ENCODE measurements around the gene JPH3. TPM values are rescaled to one million over a fixed set of nuclear protein-coding genes. Genes with fewer than 3 reads are reported as not detected.

JPH3 gene
- total and polyA plus RNA-seq, 3 experiments from 2014 or later: not detected

- ChIA-PET POLR2A (interaction anchor here (0.9 kb wide), 1 partner anchor 253 kb away, joined by 4 read pairs; the partner anchor contains the start of gene FBXO31), CTCF (interaction anchor here (0.7 to 3.6 kb wide), 37 partner anchors 9 to 320 kb away, joined by 3 to 30 read pairs (median 4); partner anchors contain the start of genes C16orf95, FBXO31 and KLHDC4)
- Mint-ChIP-seq H3K36me3 (peaks cover 0 to 1% (median 0%) of the 10 kb centered on the region in 3 donors), H3K9me3 (peaks cover 0 to 2% (median 0%) of the 10 kb centered on the region in 5 donors), H3K27me3 (peaks cover 3 to 7% of the 10 kb centered on the region in 2 donors), H3K4me3 (peak overlapping the region in 4 of 7 donors; percentile 20 to 89 (median 58)), H3K4me1 (peaks cover 9 to 19% (median 15%) of the 10 kb centered on the region in 3 donors), H3K27ac (peak overlapping the region in 4 of 8 donors; percentile 81 to 88 (median 82))
- Histone ChIP-seq H3K27ac (ENCODE audit: low read depth, low read length) (no peak overlapping the region), H3K27me3 (ENCODE audit: insufficient read depth, low read length, poor library complexity, severe bottlenecking) (no peaks in the 10 kb centered on the region), H3K4me1 (ENCODE audit: insufficient read depth, low read length) (peaks cover 18% of the 10 kb centered on the region), H3K36me3 (ENCODE audit: insufficient read depth, low read length) (no peaks in the 10 kb centered on the region), H3K9me3 (ENCODE audit: low read length) (no peaks in the 10 kb centered on the region), H3K4me3 (ENCODE audit: low read length) (no peak overlapping the region)
- no peak for DNase-seq
Observed at GRCh38 chr16:87636741-87637140, 34.4 kb downstream of the JPH3 start.

- DNase-seq: no peak
- Histone ChIP-seq H3K4me3 (ENCODE audit: low read length) (no peak overlapping the region), H3K27ac (ENCODE audit: low read depth, low read length) (no peak overlapping the region), H3K9me3 (ENCODE audit: low read length) (no peaks in the 10 kb centered on the region), H3K36me3 (ENCODE audit: insufficient read depth, low read length) (no peaks in the 10 kb centered on the region), H3K27me3 (ENCODE audit: insufficient read depth, low read length, poor library complexity, severe bottlenecking) (no peaks in the 10 kb centered on the region), H3K4me1 (ENCODE audit: insufficient read depth, low read length) (peaks cover 18% of the 10 kb centered on the region)
- Mint-ChIP-seq H3K4me3 (peak overlapping the region in 2 of 7 donors; percentile 20 to 46), H3K4me1 (peaks cover 9 to 19% (median 15%) of the 10 kb centered on the region in 3 donors), H3K9me3 (no peaks in the 10 kb centered on the region), H3K36me3 (no peaks in the 10 kb centered on the region), H3K27me3 (peaks cover 0 to 3% of the 10 kb centered on the region in 2 donors), H3K27ac (peak overlapping the region in 2 of 8 donors; percentile 54 to 67)
- ChIA-PET CTCF (interaction anchor here (1.1 to 3.6 kb wide), 4 partner anchors 49 to 224 kb away, joined by 3 to 19 read pairs (median 10); no protein-coding TSS in a partner anchor), POLR2A (no interaction called here)
Observed at GRCh38 chr16:87637357-87637756, 35.0 kb downstream of the JPH3 start.

- POLR2A ChIA-PET: no interaction called here
- H3K4me3 Mint-ChIP-seq: no peak overlapping the region
- H3K4me3 ChIP-seq (ENCODE audit: low read length): no peak overlapping the region
- no peaks in the 10 kb centered on the region for H3K27me3 ChIP-seq (ENCODE audit: insufficient read depth, low read length, poor library complexity, severe bottlenecking)
- H3K27ac ChIP-seq (ENCODE audit: low read depth, low read length): no peak overlapping the region
- CTCF ChIA-PET: no interaction called here
- DNase-seq: no peak
- no peaks in the 10 kb centered on the region for H3K36me3 ChIP-seq (ENCODE audit: insufficient read depth, low read length)
- H3K4me1 Mint-ChIP-seq: peaks cover 9 to 19% (median 14%) of the 10 kb centered on the region in 3 donors
- peaks cover 18% of the 10 kb centered on the region for H3K4me1 ChIP-seq (ENCODE audit: insufficient read depth, low read length)
- H3K36me3 Mint-ChIP-seq: no peaks in the 10 kb centered on the region
- no peaks in the 10 kb centered on the region for H3K9me3 ChIP-seq (ENCODE audit: low read length)
- peak overlapping the region in 1 of 8 donors; percentile 48 for H3K27ac Mint-ChIP-seq
- no peaks in the 10 kb centered on the region for H3K9me3 Mint-ChIP-seq
- peaks cover 0 to 3% of the 10 kb centered on the region in 2 donors for H3K27me3 Mint-ChIP-seq
Observed at GRCh38 chr16:87638736-87639135, 36.4 kb downstream of the JPH3 start.

GRCh38 chr16:87641721-87642120 is 39.4 kb downstream of the JPH3 start:
- Mint-ChIP-seq H3K4me1 (no peaks in the 10 kb centered on the region), H3K4me3 (no peak overlapping the region), H3K27ac (no peak overlapping the region), H3K36me3 (no peaks in the 10 kb centered on the region), H3K27me3 (peaks cover 4 to 7% of the 10 kb centered on the region in 2 donors), H3K9me3 (no peaks in the 10 kb centered on the region)
- CTCF ChIA-PET: no interaction called here
- Histone ChIP-seq H3K36me3 (ENCODE audit: insufficient read depth, low read length) (no peaks in the 10 kb centered on the region), H3K4me3 (ENCODE audit: low read length) (no peak overlapping the region), H3K27ac (ENCODE audit: low read depth, low read length) (no peak overlapping the region), H3K4me1 (ENCODE audit: insufficient read depth, low read length) (no peaks in the 10 kb centered on the region), H3K27me3 (ENCODE audit: insufficient read depth, low read length, poor library complexity, severe bottlenecking) (no peaks in the 10 kb centered on the region), H3K9me3 (ENCODE audit: low read length) (no peaks in the 10 kb centered on the region)
- DNase-seq: no peak
- POLR2A ChIA-PET: no interaction called here

GRCh38 chr16:87642491-87642890 is 40.2 kb downstream of the JPH3 start:
- Histone ChIP-seq H3K27me3 (ENCODE audit: insufficient read depth, low read length, poor library complexity, severe bottlenecking) (no peaks in the 10 kb centered on the region), H3K4me1 (ENCODE audit: insufficient read depth, low read length) (no peaks in the 10 kb centered on the region), H3K36me3 (ENCODE audit: insufficient read depth, low read length) (no peaks in the 10 kb centered on the region), H3K27ac (ENCODE audit: low read depth, low read length) (no peak overlapping the region), H3K4me3 (ENCODE audit: low read length) (no peak overlapping the region), H3K9me3 (ENCODE audit: low read length) (no peaks in the 10 kb centered on the region)
- Mint-ChIP-seq H3K4me3 (no peak overlapping the region), H3K27ac (no peak overlapping the region), H3K27me3 (peaks cover 4 to 9% of the 10 kb centered on the region in 2 donors), H3K4me1 (no peaks in the 10 kb centered on the region), H3K9me3 (no peaks in the 10 kb centered on the region), H3K36me3 (no peaks in the 10 kb centered on the region)
- no peak for DNase-seq
- CTCF ChIA-PET: no interaction called here
- POLR2A ChIA-PET: no interaction called here

- Histone ChIP-seq H3K9me3 (ENCODE audit: low read length) (no peaks in the 10 kb centered on the region), H3K27me3 (ENCODE audit: insufficient read depth, low read length, poor library complexity, severe bottlenecking) (no peaks in the 10 kb centered on the region), H3K27ac (ENCODE audit: low read depth, low read length) (no peak overlapping the region), H3K36me3 (ENCODE audit: insufficient read depth, low read length) (no peaks in the 10 kb centered on the region), H3K4me1 (ENCODE audit: insufficient read depth, low read length) (no peaks in the 10 kb centered on the region), H3K4me3 (ENCODE audit: low read length) (no peak overlapping the region)
- no peaks in the 10 kb centered on the region for H3K9me3 Mint-ChIP-seq
- peak overlapping the region in 1 of 8 donors; percentile 75 for H3K27ac Mint-ChIP-seq
- peaks cover 4 to 17% of the 10 kb centered on the region in 2 donors for H3K27me3 Mint-ChIP-seq
- no peaks in the 10 kb centered on the region for H3K36me3 Mint-ChIP-seq
- POLR2A ChIA-PET: no interaction called here
- CTCF ChIA-PET: no interaction called here
- H3K4me3 Mint-ChIP-seq: no peak overlapping the region
- no peaks in the 10 kb centered on the region for H3K4me1 Mint-ChIP-seq
- no peak for DNase-seq
Observed at GRCh38 chr16:87644186-87644585, 41.9 kb downstream of the JPH3 start.

GRCh38 chr16:87644596-87644995 is 42.3 kb downstream of the JPH3 start:
- no peaks in the 10 kb centered on the region for H3K27me3 ChIP-seq (ENCODE audit: insufficient read depth, low read length, poor library complexity, severe bottlenecking)
- peaks cover 4 to 20% of the 10 kb centered on the region in 2 donors for H3K27me3 Mint-ChIP-seq
- H3K4me3 ChIP-seq (ENCODE audit: low read length): no peak overlapping the region
- POLR2A ChIA-PET: no interaction called here
- no peak overlapping the region for H3K4me3 Mint-ChIP-seq
- no peaks in the 10 kb centered on the region for H3K9me3 Mint-ChIP-seq
- no peak overlapping the region for H3K27ac Mint-ChIP-seq
- H3K4me1 ChIP-seq (ENCODE audit: insufficient read depth, low read length): no peaks in the 10 kb centered on the region
- no peak overlapping the region for H3K27ac ChIP-seq (ENCODE audit: low read depth, low read length)
- H3K36me3 ChIP-seq (ENCODE audit: insufficient read depth, low read length): no peaks in the 10 kb centered on the region
- H3K36me3 Mint-ChIP-seq: no peaks in the 10 kb centered on the region
- no peak for DNase-seq
- no peaks in the 10 kb centered on the region for H3K9me3 ChIP-seq (ENCODE audit: low read length)
- CTCF ChIA-PET: interaction anchor here (1.3 kb wide), 1 partner anchor 8 kb away, joined by 4 read pairs; no protein-coding TSS in a partner anchor
- no peaks in the 10 kb centered on the region for H3K4me1 Mint-ChIP-seq

- Mint-ChIP-seq H3K27ac (no peak overlapping the region), H3K4me1 (no peaks in the 10 kb centered on the region), H3K4me3 (no peak overlapping the region), H3K36me3 (no peaks in the 10 kb centered on the region), H3K9me3 (no peaks in the 10 kb centered on the region), H3K27me3 (peaks cover 6 to 26% of the 10 kb centered on the region in 2 donors)
- H3K4me3 ChIP-seq (ENCODE audit: low read length): no peak overlapping the region
- H3K27me3 ChIP-seq (ENCODE audit: insufficient read depth, low read length, poor library complexity, severe bottlenecking): no peaks in the 10 kb centered on the region
- CTCF ChIA-PET: interaction anchor here (1.3 kb wide), 1 partner anchor 10 kb away, joined by 4 read pairs; no protein-coding TSS in a partner anchor
- no peak for DNase-seq
- no peak overlapping the region for H3K27ac ChIP-seq (ENCODE audit: low read depth, low read length)
- no peaks in the 10 kb centered on the region for H3K9me3 ChIP-seq (ENCODE audit: low read length)
- H3K4me1 ChIP-seq (ENCODE audit: insufficient read depth, low read length): no peaks in the 10 kb centered on the region
- H3K36me3 ChIP-seq (ENCODE audit: insufficient read depth, low read length): no peaks in the 10 kb centered on the region
- POLR2A ChIA-PET: no interaction called here
Observed at GRCh38 chr16:87645802-87646201, 43.5 kb downstream of the JPH3 start.
